DMS153 treated with DMSO at 0.1 percent for 48 hours (cell line): ENCODE measurements around the gene MACROD2.
"Not testable (repeated sequence)": the region's sequence is repeated elsewhere in the genome, so short reads cannot be mapped to it uniquely, and the experiment has no call there.

Experiments
- DNase-seq: peaks from one replicate; lab custom pipeline; 2025; ENCODE audit not compliant: unreplicated experiment; lab: John Stamatoyannopoulos, UW

Gene MACROD2

GRCh38 chr20:13995086-13995665 is at the start of gene MACROD2:
Gene MACROD2, plus strand, starts transcription at chr20:13995516.
- peak; percentile 88 for DNase-seq

DNA sequence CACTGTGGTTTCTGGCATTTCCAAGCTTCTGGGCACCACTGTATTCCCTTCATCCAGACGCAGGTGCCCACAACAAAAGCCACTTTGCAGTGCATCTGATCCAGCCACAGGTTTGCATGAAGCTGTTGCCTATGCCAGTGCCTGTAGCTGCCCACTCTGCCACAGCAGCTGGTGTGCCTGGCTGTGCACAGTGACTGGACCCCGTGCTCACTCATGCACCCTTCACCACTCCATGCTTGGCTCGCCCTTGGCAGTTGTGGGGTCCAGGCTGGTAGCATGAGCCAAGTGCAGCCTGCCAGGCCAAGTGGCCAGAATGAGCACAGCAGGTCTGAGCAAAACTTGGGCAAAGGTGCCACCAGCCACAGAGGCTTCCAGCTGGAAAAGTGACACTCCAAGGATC is 47.6 kb upstream of the MACROD2 start:
- DNase-seq, result no peak

DNA sequence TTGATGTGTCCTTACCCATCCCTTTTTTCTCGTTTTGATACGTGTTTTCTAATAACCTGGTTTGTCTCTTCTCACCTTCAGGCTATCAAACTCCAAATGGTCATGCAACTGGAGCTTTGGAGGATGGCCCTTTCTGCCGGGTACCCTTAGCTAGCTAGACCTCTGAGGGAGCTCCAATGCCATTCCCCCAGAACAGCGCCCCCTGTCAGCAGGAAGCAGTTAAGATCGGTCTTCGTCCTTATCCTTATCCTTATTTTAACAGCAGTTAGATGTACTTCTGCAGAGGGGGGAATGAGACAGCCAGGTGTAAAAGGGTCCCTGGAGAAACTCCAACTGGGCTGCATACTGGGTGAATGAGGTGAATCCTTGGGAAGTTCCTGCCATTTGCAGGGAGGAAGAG is 42.1 kb upstream of the MACROD2 start:
- DNase-seq, result no peak

DNA sequence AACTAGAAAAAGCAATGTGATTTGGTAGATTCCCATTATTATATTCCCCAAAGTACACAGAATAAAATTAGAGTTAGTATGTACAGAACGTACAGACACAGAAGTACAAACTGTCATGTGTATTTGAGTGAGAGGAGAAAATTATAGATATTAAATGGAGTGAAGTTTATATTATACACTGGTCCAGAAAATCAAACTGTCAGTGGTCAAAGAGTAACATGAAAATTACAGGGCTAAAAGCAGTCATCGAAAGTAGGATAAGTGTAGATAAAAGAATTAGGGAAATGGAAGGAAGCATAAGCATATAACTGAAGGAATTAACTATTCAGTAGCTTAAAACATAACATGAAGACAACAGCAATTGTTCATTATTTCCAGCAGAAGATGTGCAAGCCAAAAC is 35.2 kb upstream of the MACROD2 start:
- no peak for DNase-seq

GRCh38 chr20:13960525-13960924 is 34.8 kb upstream of the MACROD2 start:
- no peak for DNase-seq

- no peak for DNase-seq
Observed at GRCh38 chr20:13984211-13984610, 11.1 kb upstream of the MACROD2 start.

DNA sequence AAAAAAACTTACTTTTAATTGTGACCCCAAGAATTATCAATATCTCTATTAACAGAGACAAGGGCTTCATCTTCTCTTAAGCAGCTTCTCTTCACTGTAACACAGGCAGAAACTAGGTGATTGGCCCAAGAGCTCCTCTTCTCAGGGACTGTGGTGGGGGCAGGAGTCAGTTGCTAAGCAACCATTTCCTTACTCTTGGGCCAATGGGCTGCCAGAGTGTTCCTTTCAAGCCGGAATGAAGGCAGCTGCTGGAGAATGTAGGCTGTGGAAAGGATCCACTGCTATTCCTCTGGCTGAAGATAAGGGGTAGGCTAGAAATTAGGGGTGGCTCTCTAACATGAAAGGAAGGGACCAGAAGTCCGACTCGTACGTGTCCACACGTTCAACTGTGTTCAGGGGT is 4.9 kb upstream of the MACROD2 start, which contains the start of gene SEL1L2:
SEL1L2 (minus strand) TSS at position 150 of the 400 bp plus-strand sequence; CDS start at position 70, 80 bp downstream.
- no peak for DNase-seq

GRCh38 chr20:13991311-13991710 is 4.0 kb upstream of the MACROD2 start:
- DNase-seq, result no peak

DNA sequence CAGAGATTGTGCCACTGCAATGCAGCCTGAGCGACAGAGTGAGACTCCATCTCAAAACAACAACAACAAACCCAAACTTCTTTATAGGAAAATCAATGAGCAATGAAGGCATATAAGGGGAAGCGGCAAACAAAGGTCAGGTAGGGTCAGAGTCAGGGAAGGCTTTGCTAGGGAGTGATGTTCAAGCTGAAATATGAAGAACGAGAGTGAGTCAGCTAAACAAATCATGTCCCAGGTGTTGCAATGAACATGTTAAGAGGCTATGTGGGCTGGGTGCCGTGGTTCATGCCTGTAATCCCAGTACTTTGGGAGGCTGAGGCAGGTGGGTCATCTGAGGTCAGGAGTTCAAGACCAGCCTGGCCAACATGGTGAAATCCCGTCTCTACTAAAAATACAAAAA is 3.4 kb upstream of the MACROD2 start:
- DNase-seq, result not testable (repeated sequence)

DNA sequence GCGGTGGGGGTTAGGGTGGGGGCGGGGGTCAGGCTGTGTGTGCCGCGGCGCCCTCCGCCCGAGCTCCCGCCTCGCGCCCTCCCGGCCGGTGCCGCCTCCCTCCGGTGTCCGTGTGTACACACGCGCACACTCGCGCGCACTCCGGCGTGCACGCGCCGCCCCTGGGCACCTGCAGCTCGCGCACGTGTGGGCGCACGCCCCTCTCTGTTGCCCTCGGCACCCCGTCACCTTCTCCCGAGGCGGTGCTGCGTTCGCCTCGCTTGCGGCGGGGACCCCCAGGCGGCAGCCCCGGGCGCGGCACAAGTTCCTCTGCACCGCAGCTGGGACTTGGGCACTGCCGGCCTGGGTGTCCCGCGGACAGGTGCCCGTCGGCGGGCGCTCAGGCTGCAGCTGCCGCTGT is 525 bp downstream of the MACROD2 start:
- no peak for DNase-seq

DNA sequence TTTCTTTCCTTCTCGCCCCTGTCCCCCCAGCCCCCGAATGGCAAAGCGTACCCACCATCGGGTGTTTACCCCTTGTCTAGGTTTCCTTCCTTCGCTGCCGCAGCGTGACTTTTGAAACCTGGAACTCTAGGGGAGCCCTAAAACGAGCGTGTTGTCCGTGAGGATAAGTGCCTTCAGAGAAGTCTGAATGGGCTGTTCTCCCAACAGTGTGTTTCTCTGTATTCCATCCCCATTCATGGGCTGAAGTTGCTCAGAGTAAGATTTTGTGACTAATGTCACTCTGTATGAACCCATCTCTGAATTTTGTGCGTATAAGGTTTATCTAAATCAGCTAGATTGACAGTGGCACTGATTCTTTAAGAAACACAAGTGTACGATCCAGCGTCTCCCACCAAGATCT is 949 bp downstream of the MACROD2 start:
- DNase-seq, result no peak

DNA sequence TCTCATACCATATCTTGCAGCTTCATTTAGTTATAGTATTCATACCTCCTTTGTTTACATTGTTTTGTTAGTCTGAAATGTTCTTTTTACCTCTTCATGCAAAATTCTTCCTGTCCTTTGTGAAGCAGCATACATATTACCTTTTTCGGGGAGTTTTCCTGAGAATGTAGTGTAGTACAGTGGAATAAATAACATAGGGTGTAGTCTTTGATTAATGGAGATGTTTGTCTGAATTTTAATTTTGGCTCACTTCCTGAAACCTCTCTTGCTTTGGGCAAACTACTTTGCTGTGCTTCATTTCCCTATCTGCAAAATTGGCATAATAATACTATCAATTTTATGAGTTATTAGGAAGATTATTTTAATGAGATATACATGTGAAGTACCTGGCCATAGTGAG is 5.6 kb downstream of the MACROD2 start:
- DNase-seq, result no peak

- DNase-seq, result no peak
Observed at GRCh38 chr20:14005996-14006395, 10.7 kb downstream of the MACROD2 start.

DNA sequence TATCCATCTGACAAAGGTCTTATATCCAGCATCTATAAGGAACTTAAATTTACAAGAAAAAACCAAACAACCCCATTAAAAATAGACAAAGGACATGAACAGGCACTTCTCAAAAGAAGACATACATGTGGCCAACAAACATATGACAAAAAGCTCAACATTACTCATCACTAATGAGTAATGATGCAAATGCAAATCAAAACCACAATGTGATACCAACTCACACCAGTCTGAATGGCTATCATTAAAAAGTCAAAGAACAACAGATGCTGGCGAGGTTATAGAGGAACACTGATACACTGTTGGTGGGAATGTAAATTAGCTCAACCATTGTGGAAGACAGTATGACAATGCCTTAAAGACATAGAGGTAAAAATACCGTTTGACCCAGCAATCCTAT is 13.9 kb downstream of the MACROD2 start:
- DNase-seq, result no peak

DNA sequence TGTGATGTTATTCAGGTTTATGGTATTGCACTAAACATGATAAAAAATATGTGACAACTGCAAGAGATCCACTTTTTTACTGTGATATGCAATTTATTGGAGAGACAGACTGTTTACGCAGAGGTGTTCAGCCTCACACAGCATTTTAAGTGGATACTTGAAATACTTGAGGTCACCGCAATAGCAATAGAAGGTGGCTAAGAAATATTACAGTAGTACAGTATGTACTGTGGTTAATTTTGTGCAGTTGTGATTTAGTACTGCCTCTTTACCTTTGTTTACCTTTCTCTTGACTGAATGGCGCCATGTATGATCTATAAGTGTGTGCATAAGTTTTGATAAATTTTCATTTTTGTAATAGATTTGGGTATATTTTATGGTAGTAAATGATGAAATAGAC is 17.4 kb downstream of the MACROD2 start:
- DNase-seq, result no peak

DNA sequence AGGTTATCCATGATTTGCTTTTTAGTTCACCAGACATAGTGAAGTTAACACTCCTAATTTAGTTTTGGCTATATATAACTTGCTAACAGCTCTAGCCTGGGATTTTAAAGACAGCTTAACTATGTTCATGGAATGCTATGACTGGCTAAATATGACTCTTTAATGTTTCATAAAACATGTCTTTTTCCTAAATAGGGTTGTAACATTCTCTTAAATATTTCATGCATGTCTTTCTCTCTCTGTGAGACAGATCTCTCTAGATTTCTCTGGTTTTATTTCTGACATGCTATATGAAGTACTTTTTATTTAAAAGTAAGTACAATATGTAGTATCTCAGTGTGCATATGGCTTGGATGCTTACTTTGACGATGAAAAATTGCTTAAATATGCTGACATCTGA is 35.7 kb downstream of the MACROD2 start:
- no peak for DNase-seq

- DNase-seq, result no peak
Observed at GRCh38 chr20:14033310-14033709, 38.0 kb downstream of the MACROD2 start.

DNA sequence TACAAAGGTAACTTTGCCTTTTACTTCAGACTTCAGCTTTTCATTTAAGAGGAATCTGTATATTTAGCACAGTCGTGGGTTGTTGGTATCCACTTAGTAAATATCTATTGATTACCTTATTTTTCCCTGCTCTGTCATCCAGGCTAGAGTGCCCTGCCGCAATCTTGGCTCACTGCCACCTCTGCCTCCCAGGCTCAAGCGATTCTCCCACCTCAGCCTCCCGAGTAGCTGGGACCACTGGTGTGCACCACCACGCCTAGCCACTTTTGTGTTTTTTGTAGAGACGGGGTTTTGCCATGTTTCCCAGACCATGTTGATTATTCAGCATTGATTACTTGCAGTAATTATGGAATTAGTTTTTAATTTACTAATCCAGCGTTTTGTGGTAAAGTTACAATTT is 41.3 kb downstream of the MACROD2 start:
- DNase-seq, result no peak

DNA sequence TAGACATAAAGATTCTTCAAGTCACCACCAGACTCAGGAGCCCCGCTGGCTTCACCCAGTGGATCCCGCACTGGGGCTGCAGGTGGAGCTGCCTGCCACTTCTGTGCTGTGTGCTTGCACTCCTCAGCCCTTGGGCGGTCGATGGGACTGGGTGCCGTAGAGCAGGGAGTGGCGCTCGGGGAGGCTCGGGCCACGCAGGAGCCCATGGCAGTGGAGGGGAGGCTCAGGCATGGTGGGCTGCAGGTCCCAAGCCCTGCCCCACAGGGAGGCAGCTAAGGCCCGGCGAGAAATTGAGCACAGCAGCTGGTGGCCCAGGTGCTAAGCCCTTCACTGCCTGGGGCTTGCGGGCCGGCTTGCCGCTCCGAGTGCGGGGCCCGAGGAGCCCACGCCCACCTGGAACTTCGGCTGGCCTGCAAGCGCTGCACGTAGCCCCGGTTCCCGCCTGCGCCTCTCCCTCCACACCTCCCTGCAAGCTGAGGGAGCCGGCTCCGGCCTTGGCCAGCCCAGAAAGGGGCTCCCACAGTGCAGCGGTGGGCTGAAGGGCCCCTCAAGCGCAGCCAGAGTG is 49.5 kb downstream of the MACROD2 start:
- DNase-seq, result not testable (repeated sequence)

- no peak for DNase-seq
Observed at GRCh38 chr20:14046534-14046933, 51.2 kb downstream of the MACROD2 start.

- no peak for DNase-seq
Observed at GRCh38 chr20:14049111-14049510, 53.8 kb downstream of the MACROD2 start.

GRCh38 chr20:14051454-14051853 is 56.1 kb downstream of the MACROD2 start:
- DNase-seq, result no peak

- DNase-seq, result peak; percentile 29
Observed at GRCh38 chr20:14055127-14055742, 59.9 kb downstream of the MACROD2 start.
